HG03521 (cell line): ENCODE results near the gene NR2C1.
"Not testable (repeated sequence)": the region's sequence is repeated elsewhere in the genome, so short reads cannot be mapped to it uniquely, and the experiment has no call there.

Experiments used
- ATAC-seq: cut with Tn5 transposase; IDR thresholded peaks from one replicate; pipeline ENCODE4 v1.9.1; 2021; ENCODE audit warnings: mild to moderate bottlenecking, moderate library complexity; ENCODE audit not compliant: unreplicated experiment

The NR2C1 gene

GRCh38 chr12:95072900-95073697 is at the start of gene NR2C1:
Gene NR2C1, minus strand, starts transcription at chr12:95073618. Its CDS starts 6,234 bp downstream, at chr12:95067384.
- ATAC-seq: peak; percentile 95

- no peak for ATAC-seq
Observed at GRCh38 chr12:95118788-95119179, 45.4 kb upstream of the NR2C1 start.

- ATAC-seq: no peak
Observed at GRCh38 chr12:95118138-95118787, 44.8 kb upstream of the NR2C1 start.

GRCh38 chr12:95117178-95117599 is 43.8 kb upstream of the NR2C1 start:
- peak; percentile 64 for ATAC-seq

GRCh38 chr12:95116773-95117172 is 43.4 kb upstream of the NR2C1 start:
- no peak for ATAC-seq

- no peak for ATAC-seq
Observed at GRCh38 chr12:95116341-95116740, 42.9 kb upstream of the NR2C1 start.

- ATAC-seq: no peak
Observed at GRCh38 chr12:95115641-95116040, 42.2 kb upstream of the NR2C1 start.

GRCh38 chr12:95114766-95115405 is 41.5 kb upstream of the NR2C1 start:
- ATAC-seq: no peak

- no peak for ATAC-seq
Observed at GRCh38 chr12:95107362-95107761, 33.9 kb upstream of the NR2C1 start.

- ATAC-seq: no peak
Observed at GRCh38 chr12:95105540-95105939, 32.1 kb upstream of the NR2C1 start.

- ATAC-seq: no peak
Observed at GRCh38 chr12:95104919-95105452, 31.6 kb upstream of the NR2C1 start.

- ATAC-seq: peak; percentile 92
Observed at GRCh38 chr12:95102916-95103671, 29.7 kb upstream of the NR2C1 start.

GRCh38 chr12:95101957-95102356 is 28.5 kb upstream of the NR2C1 start:
- ATAC-seq: not testable (repeated sequence)

- ATAC-seq: no peak
Observed at GRCh38 chr12:95100264-95101190, 27.1 kb upstream of the NR2C1 start.

- no peak for ATAC-seq
Observed at GRCh38 chr12:95099270-95099790, 25.9 kb upstream of the NR2C1 start.

- no peak for ATAC-seq
Observed at GRCh38 chr12:95096852-95097251, 23.4 kb upstream of the NR2C1 start.

- ATAC-seq: no peak
Observed at GRCh38 chr12:95096378-95096777, 23.0 kb upstream of the NR2C1 start.

- not testable (repeated sequence) for ATAC-seq
Observed at GRCh38 chr12:95095866-95096265, 22.4 kb upstream of the NR2C1 start.

GRCh38 chr12:95089462-95089861 is 16.0 kb upstream of the NR2C1 start:
- no peak for ATAC-seq
